ENCODE data around the gene SLC2A2. TPM values are rescaled to one million over a fixed set of nuclear protein-coding genes. Genes with fewer than 3 reads are reported as not detected.
A peak's percentile ranks its signal among the peaks of the same experiment; 100 is the strongest.

Gene SLC2A2
- total RNA-seq, 1 experiment from 2014 or later: not detected

DNA sequence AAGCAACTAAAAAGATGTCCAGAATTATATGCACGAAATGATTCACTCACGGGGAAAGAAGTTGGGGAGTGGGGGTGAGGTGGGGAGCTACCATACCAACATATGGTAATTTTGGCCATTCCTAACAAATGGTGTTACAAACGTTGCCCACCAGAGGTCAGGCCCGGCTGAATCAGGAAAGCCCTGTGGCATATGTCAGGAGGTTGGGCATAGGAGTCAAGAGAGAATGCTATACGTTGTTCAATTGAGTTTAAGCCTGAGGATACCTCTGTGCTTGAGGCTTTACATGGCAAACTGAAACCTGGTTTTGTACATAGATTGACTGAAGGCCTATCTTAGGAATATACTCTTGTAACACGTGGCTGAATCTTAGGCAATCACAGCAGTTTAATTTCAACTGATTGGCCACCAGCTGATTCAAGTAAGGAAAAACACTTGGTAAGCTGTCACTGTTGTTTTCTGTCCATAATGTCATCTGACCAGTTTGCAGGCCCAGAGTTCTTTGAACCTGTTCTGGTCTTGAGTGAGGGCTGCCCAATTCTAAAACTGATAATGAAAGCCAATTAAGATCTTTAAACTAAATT lies 23.4 kb upstream of the SLC2A2 start:
- H3K36me3 ChIP-seq (replicated peaks; ENCODE audit: control insufficient read depth, insufficient read depth, low read length): no peaks in the 10 kb centered on the region
- H3K27me3 ChIP-seq (ENCODE audit: control insufficient read depth, insufficient read depth, low read length): no peaks in the 10 kb centered on the region
- no peak overlapping the region for H3K4me3 ChIP-seq (ENCODE audit: insufficient read depth, low read depth, low read length)
- DNase-seq: peak; percentile 66

GRCh38 chr3:171046760-171047159 lies 20.2 kb upstream of the SLC2A2 start:
- no peak for DNase-seq
- Histone ChIP-seq H3K36me3 (replicated peaks; ENCODE audit: control insufficient read depth, insufficient read depth, low read length) (no peaks in the 10 kb centered on the region), H3K4me3 (ENCODE audit: insufficient read depth, low read depth, low read length) (no peak overlapping the region), H3K27me3 (ENCODE audit: control insufficient read depth, insufficient read depth, low read length) (no peaks in the 10 kb centered on the region)

DNA sequence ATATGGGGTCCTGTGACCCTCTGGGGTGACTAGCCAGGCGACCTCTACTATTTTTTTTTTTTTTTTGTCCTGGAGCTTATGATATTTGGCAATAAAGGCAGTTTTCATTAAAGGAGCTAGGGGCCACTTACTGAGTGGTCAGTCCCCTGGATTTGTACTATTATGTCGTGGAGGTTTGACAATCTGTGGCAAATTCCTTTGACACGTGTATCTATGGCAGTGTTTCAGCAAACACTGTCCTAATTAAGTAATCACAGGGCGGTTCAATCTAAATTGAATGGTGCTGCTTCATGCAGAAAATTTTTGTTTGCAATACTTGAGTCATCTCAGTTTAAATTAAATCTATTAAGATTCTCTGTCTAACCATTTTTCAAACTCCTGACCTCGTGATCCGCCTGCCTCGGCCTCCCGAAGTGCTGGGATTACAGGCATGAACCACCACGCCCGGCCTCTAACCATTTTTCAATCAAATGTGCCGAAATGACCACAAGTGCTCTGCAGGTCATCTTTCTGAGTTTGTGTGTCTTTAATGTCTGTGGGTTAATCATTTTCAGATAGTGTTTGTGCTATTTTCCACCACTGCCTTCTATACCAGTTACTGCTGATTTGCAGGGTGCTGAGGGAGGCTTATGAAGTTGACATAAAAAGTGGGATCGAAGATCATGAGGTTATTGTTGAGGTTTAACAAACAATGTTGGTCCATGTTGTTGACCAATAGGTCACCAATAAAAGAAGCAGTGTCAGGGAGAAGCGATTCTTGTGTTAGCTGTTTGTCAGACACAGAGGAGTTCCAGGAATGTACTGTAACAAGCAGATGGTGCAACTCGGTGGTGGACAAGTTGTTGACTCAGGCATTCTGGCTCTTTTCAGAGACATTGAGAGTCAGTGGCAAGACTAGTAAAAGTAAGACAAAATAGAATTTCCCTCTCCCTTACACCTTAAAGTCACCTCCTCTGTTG lies 18.6 kb upstream of the SLC2A2 start:
- no peak overlapping the region for H3K4me3 ChIP-seq (ENCODE audit: insufficient read depth, low read depth, low read length)

DNA sequence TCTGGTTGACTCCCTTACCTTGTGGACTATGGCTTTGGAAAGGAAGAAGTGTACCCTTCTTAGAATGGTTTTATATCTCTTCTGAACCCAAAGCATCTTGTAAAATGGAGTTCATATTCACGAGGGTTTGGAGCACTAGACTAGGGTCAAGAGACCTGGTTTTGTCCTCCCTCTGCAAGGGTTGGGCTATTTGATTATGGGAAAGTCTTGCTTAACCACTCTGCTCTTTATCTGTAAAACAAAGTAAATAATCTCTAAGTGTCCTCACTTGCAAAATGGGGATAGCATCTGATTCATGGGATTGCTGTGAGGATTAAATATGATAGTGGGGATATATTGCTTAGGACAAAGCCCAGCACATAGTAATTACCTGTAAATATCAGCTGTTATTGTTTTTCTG lies 17.9 kb upstream of the SLC2A2 start:
- Histone ChIP-seq H3K27me3 (ENCODE audit: control insufficient read depth, insufficient read depth, low read length) (no peaks in the 10 kb centered on the region), H3K4me3 (ENCODE audit: insufficient read depth, low read depth, low read length) (no peak overlapping the region), H3K36me3 (replicated peaks; ENCODE audit: control insufficient read depth, insufficient read depth, low read length) (no peaks in the 10 kb centered on the region)
- no peak for DNase-seq

More for the DNA sequence above, 18.6 kb upstream of the SLC2A2 start:
- Histone ChIP-seq H3K36me3 (replicated peaks; ENCODE audit: control insufficient read depth, insufficient read depth, low read length) (no peaks in the 10 kb centered on the region), H3K27me3 (ENCODE audit: control insufficient read depth, insufficient read depth, low read length) (no peaks in the 10 kb centered on the region)
- DNase-seq: no peak

- no peak for DNase-seq
- Histone ChIP-seq H3K27me3 (ENCODE audit: control insufficient read depth, insufficient read depth, low read length) (no peaks in the 10 kb centered on the region), H3K36me3 (replicated peaks; ENCODE audit: control insufficient read depth, insufficient read depth, low read length) (no peaks in the 10 kb centered on the region), H3K4me3 (ENCODE audit: insufficient read depth, low read depth, low read length) (no peak overlapping the region)
These were observed 13.2 kb upstream of the SLC2A2 start for GRCh38 chr3:171039674-171040073.

DNA sequence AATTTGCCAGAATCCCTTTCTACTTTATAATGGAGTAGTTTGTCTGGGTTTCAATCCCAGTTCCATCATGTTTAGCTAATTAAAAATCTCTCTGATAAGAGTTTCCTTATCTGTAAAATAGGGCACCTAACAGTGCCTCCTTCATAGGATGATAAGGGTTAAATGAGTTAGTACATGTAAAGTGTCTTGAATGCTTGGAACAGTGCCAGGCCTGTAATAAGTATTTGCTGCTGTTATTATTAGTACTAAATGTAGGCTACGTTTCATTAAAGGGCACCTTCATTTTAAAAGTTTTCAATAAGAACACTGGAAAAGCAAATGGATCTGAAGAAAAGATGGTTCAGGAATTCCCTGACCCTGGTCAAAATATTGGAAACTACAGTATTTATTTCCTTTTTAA lies 11.8 kb upstream of the SLC2A2 start:
- no peak overlapping the region for H3K4me3 ChIP-seq (ENCODE audit: insufficient read depth, low read depth, low read length)
- no peak for DNase-seq

DNA sequence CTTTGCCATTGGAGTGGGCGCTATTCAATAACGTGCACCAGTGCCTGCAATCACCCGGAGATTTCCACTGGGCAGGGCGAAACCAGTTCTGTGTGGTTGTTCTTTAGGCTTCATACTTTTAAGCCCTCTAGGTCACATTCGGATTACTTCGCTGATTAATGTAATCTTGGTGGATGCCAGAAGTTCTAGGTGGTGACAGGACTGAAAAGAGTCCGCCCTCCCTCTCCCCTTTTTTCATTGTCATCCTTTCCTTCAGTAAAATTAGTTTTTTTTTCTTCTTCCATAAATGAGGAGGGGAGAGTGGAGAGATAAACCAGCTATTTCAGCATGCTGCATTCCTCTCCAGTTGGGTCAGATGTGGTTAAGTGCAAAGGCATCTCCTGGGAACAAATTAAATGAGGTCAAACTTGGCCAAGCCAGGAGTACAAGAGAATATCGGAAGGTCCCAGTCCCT lies 2.3 kb upstream of the SLC2A2 start:
- Histone ChIP-seq H3K4me3 (ENCODE audit: insufficient read depth, low read depth, low read length) (peak overlapping the region; percentile 16; the same call in 1 of the 2 replicates), H3K36me3 (replicated peaks; ENCODE audit: control insufficient read depth, insufficient read depth, low read length) (no peaks in the 10 kb centered on the region), H3K27me3 (ENCODE audit: control insufficient read depth, insufficient read depth, low read length) (peaks cover 2% of the 10 kb centered on the region; the same call in 1 of the 2 replicates)
- no peak for DNase-seq

More for the DNA sequence above, 11.8 kb upstream of the SLC2A2 start:
- Histone ChIP-seq H3K36me3 (replicated peaks; ENCODE audit: control insufficient read depth, insufficient read depth, low read length) (no peaks in the 10 kb centered on the region), H3K27me3 (ENCODE audit: control insufficient read depth, insufficient read depth, low read length) (no peaks in the 10 kb centered on the region)

DNA sequence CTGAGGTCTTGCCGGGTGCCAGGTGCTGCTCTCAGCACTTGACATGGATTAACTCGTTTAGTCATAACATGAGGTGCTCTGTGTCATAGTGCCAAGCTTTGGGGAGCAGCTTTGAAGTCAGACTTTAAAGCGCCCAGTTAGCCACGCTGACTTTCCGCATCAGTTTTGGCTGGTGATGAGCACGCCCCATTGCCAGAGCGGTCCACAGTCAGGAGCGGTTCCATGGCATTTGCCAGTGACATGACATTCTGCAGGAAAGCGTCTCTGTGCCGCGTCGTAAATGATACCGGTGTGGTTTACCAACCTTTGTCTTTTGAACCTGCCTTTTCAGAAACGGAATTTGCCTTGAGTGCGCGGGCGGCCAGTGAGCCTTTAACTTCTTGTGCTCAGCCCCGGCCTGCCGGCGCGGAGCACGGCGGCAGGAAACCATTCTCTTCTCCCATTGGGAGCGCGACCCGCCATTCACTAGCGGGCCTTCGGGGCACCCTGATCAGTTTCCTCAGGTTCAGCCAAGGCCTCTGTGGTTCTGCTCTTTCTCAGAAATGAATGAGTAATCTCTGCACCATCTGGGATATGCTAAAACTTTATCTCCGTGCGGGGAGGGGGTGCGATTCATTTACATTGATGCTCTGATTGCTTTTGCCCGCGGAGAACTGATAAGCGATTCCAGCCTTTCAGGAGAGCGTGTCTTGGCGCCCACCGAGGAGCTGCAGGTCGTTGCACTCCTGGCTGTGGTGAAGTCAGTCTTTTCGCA lies 1.7 kb upstream of the SLC2A2 start:
- peak; percentile 58 for DNase-seq
- Histone ChIP-seq H3K27me3 (ENCODE audit: control insufficient read depth, insufficient read depth, low read length) (peaks cover 2% of the 10 kb centered on the region; the same call in 1 of the 2 replicates), H3K36me3 (replicated peaks; ENCODE audit: control insufficient read depth, insufficient read depth, low read length) (no peaks in the 10 kb centered on the region), H3K4me3 (ENCODE audit: insufficient read depth, low read depth, low read length) (peak overlapping the region; percentile 16; the same call in 1 of the 2 replicates)

DNA sequence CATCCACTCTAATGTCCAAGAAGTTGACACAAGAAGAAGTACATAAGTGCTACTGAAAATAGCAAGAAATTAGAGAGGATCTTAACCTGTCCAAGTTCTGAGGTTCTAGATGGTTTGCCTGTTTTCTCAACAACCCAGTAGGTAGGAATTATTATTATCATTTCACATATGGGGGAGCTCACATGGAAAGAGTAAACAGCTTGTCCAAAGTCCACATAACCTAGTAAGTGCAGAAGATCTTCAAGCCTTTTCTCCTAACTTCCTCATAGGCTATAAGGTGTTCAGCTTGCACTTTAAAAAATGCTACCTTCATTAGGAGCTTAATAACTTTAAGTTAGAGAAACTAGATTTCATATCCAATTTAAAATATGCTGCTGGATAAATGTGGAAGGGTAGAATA lies 3.0 kb downstream of the SLC2A2 start:
- Histone ChIP-seq H3K27me3 (ENCODE audit: control insufficient read depth, insufficient read depth, low read length) (peaks cover 1% of the 10 kb centered on the region; the same call in 1 of the 2 replicates), H3K36me3 (replicated peaks; ENCODE audit: control insufficient read depth, insufficient read depth, low read length) (no peaks in the 10 kb centered on the region), H3K4me3 (ENCODE audit: insufficient read depth, low read depth, low read length) (no peak overlapping the region)
- DNase-seq: no peak

DNA sequence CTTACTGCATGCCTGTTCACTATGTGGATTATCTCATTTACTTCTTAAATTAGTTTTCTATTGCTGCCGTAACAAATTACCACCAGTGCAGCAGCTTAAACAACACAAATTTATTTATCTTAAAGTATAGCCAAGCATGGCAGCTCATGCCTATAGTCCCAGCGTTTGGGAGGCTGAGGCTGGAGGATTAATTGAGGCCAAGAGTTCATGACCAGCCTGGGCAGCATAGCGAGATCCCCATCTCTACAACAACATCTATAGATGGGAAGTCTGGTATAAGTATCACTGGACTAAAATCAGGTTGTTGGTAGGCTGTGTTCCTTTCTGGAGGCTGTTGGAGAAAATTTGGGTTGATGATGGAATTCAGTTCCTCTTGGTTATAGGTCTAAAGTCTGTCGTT lies 5.1 kb downstream of the SLC2A2 start:
- no peak overlapping the region for H3K4me3 ChIP-seq (ENCODE audit: insufficient read depth, low read depth, low read length)
- DNase-seq: no peak

GRCh38 chr3:171018156-171018935 lies 8.2 kb downstream of the SLC2A2 start:
- Histone ChIP-seq H3K4me3 (ENCODE audit: insufficient read depth, low read depth, low read length) (no peak overlapping the region), H3K27me3 (ENCODE audit: control insufficient read depth, insufficient read depth, low read length) (no peaks in the 10 kb centered on the region), H3K36me3 (replicated peaks; ENCODE audit: control insufficient read depth, insufficient read depth, low read length) (no peaks in the 10 kb centered on the region)
- peak; percentile 14 for DNase-seq

More for the DNA sequence above, 5.1 kb downstream of the SLC2A2 start:
- no peaks in the 10 kb centered on the region for H3K36me3 ChIP-seq (replicated peaks; ENCODE audit: control insufficient read depth, insufficient read depth, low read length)
- H3K27me3 ChIP-seq (ENCODE audit: control insufficient read depth, insufficient read depth, low read length): no peaks in the 10 kb centered on the region

DNA sequence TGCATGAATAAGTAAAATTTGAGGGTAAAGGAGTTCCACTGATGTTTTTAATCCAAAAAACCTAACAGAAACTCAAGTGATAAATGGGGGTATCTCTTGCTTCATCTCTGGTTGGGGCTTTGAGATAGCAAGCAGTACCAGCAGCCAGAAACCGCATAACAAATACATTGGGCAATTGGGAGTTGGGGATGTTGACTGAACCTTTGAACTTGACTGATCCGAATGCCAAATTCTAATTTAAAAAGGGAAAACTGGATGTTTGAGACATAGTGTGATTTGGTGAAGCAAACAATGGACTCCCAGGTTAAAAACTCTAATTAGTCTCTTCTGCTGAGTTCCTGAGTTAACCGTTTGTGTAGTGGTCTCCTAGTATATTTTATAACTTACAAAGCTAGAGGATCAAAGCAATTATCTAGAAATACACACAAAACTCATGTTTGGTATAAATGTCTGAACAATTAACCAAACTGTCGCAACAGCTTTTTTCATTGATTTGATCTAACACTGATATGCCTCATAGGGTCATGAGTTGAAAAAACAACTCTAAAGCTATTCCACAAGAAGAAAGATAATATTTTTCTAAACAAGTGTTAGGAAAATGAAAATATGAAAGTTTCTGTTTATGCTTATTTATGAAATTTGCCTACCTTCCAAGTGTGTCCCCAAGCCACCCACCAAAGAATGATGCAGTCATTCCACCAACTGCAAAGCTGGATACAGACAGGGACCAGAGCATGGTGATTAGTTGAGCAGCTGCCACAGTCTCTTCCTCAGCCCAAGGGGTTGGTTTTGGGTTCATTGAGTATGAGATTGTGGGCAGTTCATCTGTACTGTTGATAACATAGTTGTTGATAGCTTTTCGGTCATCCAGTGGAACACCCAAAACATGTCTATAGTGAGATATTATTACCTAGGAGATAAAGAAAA lies 12.4 kb downstream of the SLC2A2 start:
- no peak for DNase-seq
- Histone ChIP-seq H3K36me3 (replicated peaks; ENCODE audit: control insufficient read depth, insufficient read depth, low read length) (no peaks in the 10 kb centered on the region), H3K27me3 (ENCODE audit: control insufficient read depth, insufficient read depth, low read length) (no peaks in the 10 kb centered on the region), H3K4me3 (ENCODE audit: insufficient read depth, low read depth, low read length) (no peak overlapping the region)

DNA sequence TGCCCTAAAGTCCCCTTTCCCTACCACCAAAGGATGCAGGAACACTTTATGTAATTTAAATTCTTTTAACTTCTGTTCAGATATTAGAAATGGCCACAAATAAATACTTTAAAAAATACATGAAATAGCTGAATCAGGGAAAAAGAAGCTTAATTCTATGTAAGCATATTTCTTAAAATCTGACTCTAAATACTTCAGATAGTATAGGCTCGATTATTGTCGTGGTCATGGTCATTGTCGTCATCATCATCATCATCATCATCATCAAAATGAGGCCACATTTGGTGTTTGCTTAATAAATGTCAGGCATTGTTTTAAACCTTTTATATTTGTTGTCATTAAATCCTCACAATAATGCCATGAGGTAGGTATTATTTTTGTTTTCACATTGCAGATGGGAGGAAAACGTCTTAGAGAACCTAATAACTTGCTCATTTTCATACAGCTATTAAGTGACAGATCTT lies 14.6 kb downstream of the SLC2A2 start:
- no peaks in the 10 kb centered on the region for H3K27me3 ChIP-seq (ENCODE audit: control insufficient read depth, insufficient read depth, low read length)
- no peaks in the 10 kb centered on the region for H3K36me3 ChIP-seq (replicated peaks; ENCODE audit: control insufficient read depth, insufficient read depth, low read length)
- no peak overlapping the region for H3K4me3 ChIP-seq (ENCODE audit: insufficient read depth, low read depth, low read length)
- DNase-seq: no peak

Measured in H7 (cell line).